ENCODE data around the gene SIRPG.

Gene SIRPG

DNA sequence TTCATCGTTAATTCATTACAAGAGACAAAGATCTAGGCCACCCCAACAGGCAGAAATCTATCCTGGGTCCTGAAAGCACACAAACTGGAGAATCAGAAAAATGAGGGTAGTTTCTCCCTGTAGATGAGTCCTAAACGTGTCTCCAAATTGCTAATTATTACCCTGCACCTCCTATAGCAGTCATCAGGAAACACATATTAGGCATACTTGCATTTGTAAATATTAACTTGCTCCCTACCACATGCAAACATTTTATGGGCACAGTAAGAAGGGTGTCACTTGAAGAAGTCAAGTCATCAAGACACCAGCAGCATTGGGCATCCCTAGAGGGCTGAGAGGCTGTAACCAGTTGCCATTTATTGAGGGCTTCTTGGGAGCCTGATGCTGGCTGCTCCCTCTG, 19.8 kb downstream of the SIRPG start:
- Histone ChIP-seq H3K27me3 (ENCODE audit: control insufficient read depth in 2 of 2, insufficient read depth in 2 of 2, low read length in 2 of 2) (no peaks in the 10 kb centered on the region), H3K4me3 (ENCODE audit: low read length in 2 of 2) (no peak overlapping the region), H3K36me3 (ENCODE audit: control insufficient read depth in 2 of 2, insufficient read depth in 2 of 2, low read length in 2 of 2) (no peaks in the 10 kb centered on the region), H3K4me1 (ENCODE audit: control insufficient read depth in 2 of 2, insufficient read depth in 2 of 2, low read length in 2 of 2) (no peaks in the 10 kb centered on the region), H3K9ac (ENCODE audit: low read depth in 1 of 2, low read length in 2 of 2) (no peak overlapping the region), H3K27ac (ENCODE audit: low read depth in 2 of 2, low read length in 2 of 2) (no peak overlapping the region), H3K9me3 (ENCODE audit: control insufficient read depth in 2 of 2, low read length in 2 of 2) (no peaks in the 10 kb centered on the region)

GRCh38 chr20:1637226-1637625, 20.4 kb downstream of the SIRPG start:
- Histone ChIP-seq H3K4me1 (ENCODE audit: control insufficient read depth in 2 of 2, insufficient read depth in 2 of 2, low read length in 2 of 2) (no peaks in the 10 kb centered on the region), H3K9me3 (ENCODE audit: control insufficient read depth in 2 of 2, low read length in 2 of 2) (no peaks in the 10 kb centered on the region), H3K27me3 (ENCODE audit: control insufficient read depth in 2 of 2, insufficient read depth in 2 of 2, low read length in 2 of 2) (no peaks in the 10 kb centered on the region), H3K4me3 (ENCODE audit: low read length in 2 of 2) (no peak overlapping the region), H3K36me3 (ENCODE audit: control insufficient read depth in 2 of 2, insufficient read depth in 2 of 2, low read length in 2 of 2) (no peaks in the 10 kb centered on the region), H3K9ac (ENCODE audit: low read depth in 1 of 2, low read length in 2 of 2) (no peak overlapping the region), H3K27ac (ENCODE audit: low read depth in 2 of 2, low read length in 2 of 2) (no peak overlapping the region)

DNA sequence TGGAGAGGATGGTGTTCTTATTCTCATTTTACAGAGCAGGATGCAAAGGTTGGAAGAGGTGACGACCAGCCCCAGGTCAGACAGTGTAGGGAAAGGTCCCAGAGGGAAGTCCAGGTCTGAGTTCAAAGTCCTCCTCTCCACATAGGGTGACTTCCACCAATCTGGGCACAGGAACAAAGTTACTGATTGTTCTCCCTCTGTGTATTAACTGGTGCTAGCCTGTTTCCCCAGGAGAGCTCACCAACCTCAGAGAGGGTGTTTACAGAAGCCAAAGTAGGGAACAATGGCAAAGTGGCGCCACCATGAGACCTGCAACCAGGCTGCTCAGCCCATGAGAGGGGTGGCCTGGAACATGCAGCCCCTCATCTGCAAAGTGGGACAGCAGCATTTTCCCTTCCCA, 21.0 kb downstream of the SIRPG start:
- Histone ChIP-seq H3K9me3 (ENCODE audit: control insufficient read depth in 2 of 2, low read length in 2 of 2) (no peaks in the 10 kb centered on the region), H3K4me1 (ENCODE audit: control insufficient read depth in 2 of 2, insufficient read depth in 2 of 2, low read length in 2 of 2) (no peaks in the 10 kb centered on the region), H3K27me3 (ENCODE audit: control insufficient read depth in 2 of 2, insufficient read depth in 2 of 2, low read length in 2 of 2) (no peaks in the 10 kb centered on the region), H3K27ac (ENCODE audit: low read depth in 2 of 2, low read length in 2 of 2) (no peak overlapping the region), H3K4me3 (ENCODE audit: low read length in 2 of 2) (no peak overlapping the region), H3K36me3 (ENCODE audit: control insufficient read depth in 2 of 2, insufficient read depth in 2 of 2, low read length in 2 of 2) (no peaks in the 10 kb centered on the region), H3K9ac (ENCODE audit: low read depth in 1 of 2, low read length in 2 of 2) (no peak overlapping the region)

GRCh38 chr20:1635291-1635979, 22.1 kb downstream of the SIRPG start:
- no peaks in the 10 kb centered on the region for H3K4me1 ChIP-seq (ENCODE audit: control insufficient read depth in 2 of 2, insufficient read depth in 2 of 2, low read length in 2 of 2)
- H3K27ac ChIP-seq (ENCODE audit: low read depth in 2 of 2, low read length in 2 of 2) = no peak overlapping the region
- no peak overlapping the region for H3K9ac ChIP-seq (ENCODE audit: low read depth in 1 of 2, low read length in 2 of 2)
- H3K27me3 ChIP-seq (ENCODE audit: control insufficient read depth in 2 of 2, insufficient read depth in 2 of 2, low read length in 2 of 2) = no peaks in the 10 kb centered on the region
- H3K9me3 ChIP-seq (ENCODE audit: control insufficient read depth in 2 of 2, low read length in 2 of 2) = no peaks in the 10 kb centered on the region
- H3K36me3 ChIP-seq (ENCODE audit: control insufficient read depth in 2 of 2, insufficient read depth in 2 of 2, low read length in 2 of 2) = no peaks in the 10 kb centered on the region
- no peak overlapping the region for H3K4me3 ChIP-seq (ENCODE audit: low read length in 2 of 2)

- Histone ChIP-seq H3K36me3 (ENCODE audit: control insufficient read depth in 2 of 2, insufficient read depth in 2 of 2, low read length in 2 of 2) (no peaks in the 10 kb centered on the region), H3K9me3 (ENCODE audit: control insufficient read depth in 2 of 2, low read length in 2 of 2) (no peaks in the 10 kb centered on the region), H3K27ac (ENCODE audit: low read depth in 2 of 2, low read length in 2 of 2) (no peak overlapping the region), H3K4me3 (ENCODE audit: low read length in 2 of 2) (no peak overlapping the region), H3K27me3 (ENCODE audit: control insufficient read depth in 2 of 2, insufficient read depth in 2 of 2, low read length in 2 of 2) (peaks cover 0 to 2% of the 10 kb centered on the region in 2 donors), H3K9ac (ENCODE audit: low read depth in 1 of 2, low read length in 2 of 2) (no peak overlapping the region), H3K4me1 (ENCODE audit: control insufficient read depth in 2 of 2, insufficient read depth in 2 of 2, low read length in 2 of 2) (no peaks in the 10 kb centered on the region)
Measured at GRCh38 chr20:1633535-1633934, 24.0 kb downstream of the SIRPG start.

DNA sequence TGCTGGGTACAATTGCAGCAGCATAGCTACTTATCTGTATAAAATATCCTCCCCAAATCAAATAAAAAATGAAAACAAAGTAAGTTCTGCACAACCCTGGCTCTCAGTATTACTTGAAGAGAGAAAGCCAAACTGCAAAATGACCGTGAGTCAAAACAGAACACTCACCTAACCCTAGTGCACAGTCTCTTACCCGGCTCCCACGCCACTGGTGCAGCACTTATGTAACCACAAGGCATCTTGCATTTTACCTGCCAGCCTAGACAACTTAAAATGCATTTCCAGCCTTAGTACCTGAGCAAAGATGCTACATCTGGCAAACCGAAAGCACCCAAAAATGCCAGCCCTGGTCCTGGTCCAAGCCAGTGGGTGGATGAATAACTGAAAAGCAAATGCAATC, 25.4 kb downstream of the SIRPG start:
- Histone ChIP-seq H3K9ac (ENCODE audit: low read depth in 1 of 2, low read length in 2 of 2) (no peak overlapping the region), H3K27me3 (ENCODE audit: control insufficient read depth in 2 of 2, insufficient read depth in 2 of 2, low read length in 2 of 2) (peaks cover 0 to 2% of the 10 kb centered on the region in 2 donors), H3K4me3 (ENCODE audit: low read length in 2 of 2) (no peak overlapping the region), H3K9me3 (ENCODE audit: control insufficient read depth in 2 of 2, low read length in 2 of 2) (no peaks in the 10 kb centered on the region), H3K4me1 (ENCODE audit: control insufficient read depth in 2 of 2, insufficient read depth in 2 of 2, low read length in 2 of 2) (no peaks in the 10 kb centered on the region), H3K27ac (ENCODE audit: low read depth in 2 of 2, low read length in 2 of 2) (no peak overlapping the region), H3K36me3 (ENCODE audit: control insufficient read depth in 2 of 2, insufficient read depth in 2 of 2, low read length in 2 of 2) (no peaks in the 10 kb centered on the region)

DNA sequence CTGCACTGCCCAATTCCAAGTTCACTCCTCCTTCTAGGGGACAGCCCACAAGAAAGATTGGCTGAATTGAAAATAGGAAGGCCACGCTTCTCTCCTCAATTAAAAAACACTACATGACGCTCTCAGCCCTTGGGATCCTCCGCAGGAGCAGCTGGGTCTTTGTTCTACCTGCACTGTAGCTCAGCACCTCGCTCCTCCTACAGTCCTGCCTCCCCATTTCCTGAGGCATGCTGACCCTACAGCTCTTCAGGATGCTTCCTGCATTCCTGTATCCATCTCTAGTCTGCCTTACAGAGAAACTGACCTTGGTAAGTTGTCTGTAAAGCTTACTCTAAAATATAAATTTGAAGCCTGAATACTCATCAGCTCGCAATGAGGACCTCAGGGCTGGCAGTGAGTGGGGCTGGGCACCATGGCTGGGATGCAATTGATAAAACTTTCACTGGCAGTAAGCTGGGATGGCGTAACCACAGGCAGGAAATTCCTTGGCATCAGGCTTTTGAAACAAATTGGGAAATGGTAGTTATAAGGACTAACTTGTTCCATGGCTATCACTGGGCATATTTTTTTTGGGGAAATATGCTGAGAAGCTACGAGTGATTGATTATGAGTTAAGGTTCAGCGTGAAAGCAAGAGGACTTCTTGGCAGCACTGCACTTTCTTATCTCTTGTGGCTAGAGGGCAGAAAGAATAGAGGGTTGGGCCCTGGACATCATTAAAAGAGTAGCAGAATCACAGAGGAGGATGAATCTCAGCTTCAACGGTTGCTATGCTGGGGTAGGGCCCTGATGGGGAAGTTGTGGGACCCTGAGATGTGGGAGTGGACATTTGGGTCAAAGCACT, 26.0 kb downstream of the SIRPG start:
- H3K27me3 ChIP-seq (ENCODE audit: control insufficient read depth in 2 of 2, insufficient read depth in 2 of 2, low read length in 2 of 2) = peaks cover 0 to 2% of the 10 kb centered on the region in 2 donors
- no peak overlapping the region for H3K4me3 ChIP-seq (ENCODE audit: low read length in 2 of 2)
- no peak overlapping the region for H3K9ac ChIP-seq (ENCODE audit: low read depth in 1 of 2, low read length in 2 of 2)
- H3K9me3 ChIP-seq (ENCODE audit: control insufficient read depth in 2 of 2, low read length in 2 of 2) = no peaks in the 10 kb centered on the region
- no peak overlapping the region for H3K27ac ChIP-seq (ENCODE audit: low read depth in 2 of 2, low read length in 2 of 2)
- H3K4me1 ChIP-seq (ENCODE audit: control insufficient read depth in 2 of 2, insufficient read depth in 2 of 2, low read length in 2 of 2) = no peaks in the 10 kb centered on the region
- H3K36me3 ChIP-seq (ENCODE audit: control insufficient read depth in 2 of 2, insufficient read depth in 2 of 2, low read length in 2 of 2) = no peaks in the 10 kb centered on the region

GRCh38 chr20:1630186-1630585, 27.4 kb downstream of the SIRPG start:
- Histone ChIP-seq H3K4me3 (ENCODE audit: low read length in 2 of 2) (no peak overlapping the region), H3K27me3 (ENCODE audit: control insufficient read depth in 2 of 2, insufficient read depth in 2 of 2, low read length in 2 of 2) (peaks cover 0 to 2% of the 10 kb centered on the region in 2 donors), H3K4me1 (ENCODE audit: control insufficient read depth in 2 of 2, insufficient read depth in 2 of 2, low read length in 2 of 2) (no peaks in the 10 kb centered on the region), H3K36me3 (ENCODE audit: control insufficient read depth in 2 of 2, insufficient read depth in 2 of 2, low read length in 2 of 2) (no peaks in the 10 kb centered on the region), H3K9ac (ENCODE audit: low read depth in 1 of 2, low read length in 2 of 2) (no peak overlapping the region), H3K27ac (ENCODE audit: low read depth in 2 of 2, low read length in 2 of 2) (no peak overlapping the region), H3K9me3 (ENCODE audit: control insufficient read depth in 2 of 2, low read length in 2 of 2) (no peaks in the 10 kb centered on the region)

DNA sequence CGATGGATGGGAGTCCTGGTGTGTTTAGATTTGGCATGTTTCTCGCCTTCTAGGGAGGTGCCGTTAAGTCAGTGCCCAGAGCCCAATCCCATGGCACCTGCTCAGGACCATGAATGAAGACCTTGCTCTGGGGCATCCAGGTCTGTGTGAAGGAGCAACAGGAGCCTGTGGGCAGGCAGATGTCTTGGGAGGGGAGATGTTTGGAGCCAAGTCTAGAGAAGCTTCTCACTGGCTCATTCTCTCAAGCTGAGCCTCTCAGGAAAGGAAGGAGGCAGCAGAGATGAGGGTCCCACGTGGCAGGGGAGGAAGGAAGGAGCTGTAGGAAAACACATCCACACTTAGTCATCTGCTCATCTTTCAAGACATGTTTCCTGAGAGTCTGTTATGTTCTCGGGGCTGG, 28.3 kb downstream of the SIRPG start:
- H3K36me3 ChIP-seq (ENCODE audit: control insufficient read depth in 2 of 2, insufficient read depth in 2 of 2, low read length in 2 of 2) = no peaks in the 10 kb centered on the region
- no peak overlapping the region for H3K9ac ChIP-seq (ENCODE audit: low read depth in 1 of 2, low read length in 2 of 2)
- H3K4me1 ChIP-seq (ENCODE audit: control insufficient read depth in 2 of 2, insufficient read depth in 2 of 2, low read length in 2 of 2) = no peaks in the 10 kb centered on the region
- peaks cover 0 to 2% of the 10 kb centered on the region in 2 donors for H3K27me3 ChIP-seq (ENCODE audit: control insufficient read depth in 2 of 2, insufficient read depth in 2 of 2, low read length in 2 of 2)
- no peaks in the 10 kb centered on the region for H3K9me3 ChIP-seq (ENCODE audit: control insufficient read depth in 2 of 2, low read length in 2 of 2)
- H3K4me3 ChIP-seq (ENCODE audit: low read length in 2 of 2) = no peak overlapping the region
- H3K27ac ChIP-seq (ENCODE audit: low read depth in 2 of 2, low read length in 2 of 2) = no peak overlapping the region

GRCh38 chr20:1628621-1629020, 29.0 kb downstream of the SIRPG start:
- Histone ChIP-seq H3K9ac (ENCODE audit: low read depth in 1 of 2, low read length in 2 of 2) (no peak overlapping the region), H3K4me1 (ENCODE audit: control insufficient read depth in 2 of 2, insufficient read depth in 2 of 2, low read length in 2 of 2) (no peaks in the 10 kb centered on the region), H3K4me3 (ENCODE audit: low read length in 2 of 2) (no peak overlapping the region), H3K27ac (ENCODE audit: low read depth in 2 of 2, low read length in 2 of 2) (no peak overlapping the region), H3K36me3 (ENCODE audit: control insufficient read depth in 2 of 2, insufficient read depth in 2 of 2, low read length in 2 of 2) (no peaks in the 10 kb centered on the region), H3K9me3 (ENCODE audit: control insufficient read depth in 2 of 2, low read length in 2 of 2) (no peaks in the 10 kb centered on the region), H3K27me3 (ENCODE audit: control insufficient read depth in 2 of 2, insufficient read depth in 2 of 2, low read length in 2 of 2) (peaks cover 0 to 2% of the 10 kb centered on the region in 2 donors)

All from mucosa of rectum (tissue), 2 donors.